Ovary (tissue), 3 donors: Measurements from ENCODE around the gene ELP5.

Source experiments
- CTCF ChIP-seq, 3 donors: fragments of 450-650 bp in 2 of 3; fragments of 200-600 bp in 1 of 3; IDR thresholded peaks; one replicate each; pipeline versions ENCODE4 v1.5.1 to v1.8.0; 2016 to 2022; ENCODE audit warnings: antibody characterized with exemption in 3 of 3, mild to moderate bottlenecking in 1 of 3
- EP300 ChIP-seq: sonication (generic); formaldehyde crosslinking; IDR thresholded peaks from one replicate; pipeline ENCODE4 v1.6.1; 2017; ENCODE audit warnings: antibody characterized with exemption
- donor health status: DM: no; HTN: no; CAD: no.

GRCh38 chr17:7215652-7216180 lies 36.3 kb upstream of the ELP5 start:
- TF ChIP-seq CTCF (IDR thresholded peaks at IDR 0.05) (no peak), EP300 (no peak)
